Testis (tissue), 2 donors: ENCODE data around the gene RERE.

ENCODE experiments used
- CTCF ChIP-seq, 3 experiments: fragments of 450-650 bp in 2 of 3; fragments of 200-600 bp in 1 of 3; sonication (generic) in 1 of 3; IDR thresholded peaks; one replicate each; pipeline ENCODE4 v1.5.1; 2016 to 2019; ENCODE audit warnings: antibody characterized with exemption in 3 of 3, mild to moderate bottlenecking in 2 of 3, moderate library complexity in 1 of 3
- POLR2A ChIP-seq: fragments of 450-650 bp; IDR thresholded peaks from one replicate; pipeline ENCODE4 v1.6.1; 2017; ENCODE audit warnings: antibody characterized with exemption, mild to moderate bottlenecking, moderate library complexity

DNA sequence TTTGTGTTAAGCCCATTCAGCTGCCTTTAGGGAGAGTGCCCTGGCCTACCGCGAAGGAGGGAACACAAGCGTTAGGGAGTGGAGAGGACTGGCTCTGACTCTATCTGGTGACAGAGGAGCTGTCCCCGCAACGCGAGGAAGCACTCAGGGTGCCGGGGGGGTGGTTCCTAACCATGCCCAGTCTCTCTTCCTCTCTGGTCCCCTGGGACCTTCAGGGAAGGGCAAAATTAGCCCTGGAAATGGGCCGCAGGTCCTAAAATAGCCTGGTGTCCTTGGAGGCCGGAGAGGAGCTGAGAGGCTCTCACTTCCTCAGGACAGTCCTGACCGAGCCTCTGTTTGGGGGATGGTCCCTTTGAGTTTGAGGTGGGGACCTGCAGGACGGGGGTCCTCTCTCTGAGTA lies 493.7 kb downstream of the RERE start:
- TF ChIP-seq POLR2A = no peak
- no peak for TF ChIP-seq CTCF (IDR thresholded peaks at IDR 0.05)
